ENCODE data around the gene DCUN1D4.

DNA sequence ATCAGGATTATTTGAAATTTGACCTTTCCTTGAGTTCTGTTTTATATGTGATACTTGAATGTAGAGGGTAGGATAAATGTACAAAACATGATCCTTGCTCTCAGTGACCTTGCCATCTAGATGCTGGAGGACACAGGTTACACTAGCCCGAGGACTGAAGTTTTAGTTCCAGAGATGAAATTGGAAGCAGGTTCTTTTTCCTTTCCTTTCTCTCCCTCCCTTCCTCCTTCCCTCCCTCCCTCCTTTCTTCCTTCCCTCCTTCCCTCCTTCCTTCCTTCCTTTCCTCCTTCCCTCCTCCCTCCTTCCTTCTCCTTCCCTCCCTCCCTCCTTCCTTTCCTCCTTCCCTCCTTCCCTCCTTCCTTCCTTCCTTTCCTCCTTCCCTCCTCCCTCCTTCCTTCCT lies 122.9 kb downstream of the DCUN1D4 start:
- no peak for TF ChIP-seq FOXJ3 (CRISPR knock-in tag; IDR thresholded peaks at IDR 0.05; ENCODE audit: borderline replicate concordance)
- TF ChIP-seq, protein P1, sequence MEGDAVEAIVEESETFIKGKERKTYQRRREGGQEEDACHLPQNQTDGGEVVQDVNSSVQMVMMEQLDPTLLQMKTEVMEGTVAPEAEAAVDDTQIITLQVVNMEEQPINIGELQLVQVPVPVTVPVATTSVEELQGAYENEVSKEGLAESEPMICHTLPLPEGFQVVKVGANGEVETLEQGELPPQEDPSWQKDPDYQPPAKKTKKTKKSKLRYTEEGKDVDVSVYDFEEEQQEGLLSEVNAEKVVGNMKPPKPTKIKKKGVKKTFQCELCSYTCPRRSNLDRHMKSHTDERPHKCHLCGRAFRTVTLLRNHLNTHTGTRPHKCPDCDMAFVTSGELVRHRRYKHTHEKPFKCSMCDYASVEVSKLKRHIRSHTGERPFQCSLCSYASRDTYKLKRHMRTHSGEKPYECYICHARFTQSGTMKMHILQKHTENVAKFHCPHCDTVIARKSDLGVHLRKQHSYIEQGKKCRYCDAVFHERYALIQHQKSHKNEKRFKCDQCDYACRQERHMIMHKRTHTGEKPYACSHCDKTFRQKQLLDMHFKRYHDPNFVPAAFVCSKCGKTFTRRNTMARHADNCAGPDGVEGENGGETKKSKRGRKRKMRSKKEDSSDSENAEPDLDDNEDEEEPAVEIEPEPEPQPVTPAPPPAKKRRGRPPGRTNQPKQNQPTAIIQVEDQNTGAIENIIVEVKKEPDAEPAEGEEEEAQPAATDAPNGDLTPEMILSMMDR (IDR thresholded peaks at IDR 0.05): no peak
- no peak for TF ChIP-seq NFYB (CRISPR knock-in tag; conservative IDR thresholded peaks at IDR 0.05; ENCODE audit: low read depth)
- TF ChIP-seq SP1 (CRISPR knock-in tag; conservative IDR thresholded peaks at IDR 0.05): no peak
- TF ChIP-seq MYBL2 (CRISPR knock-in tag; IDR thresholded peaks at IDR 0.05): no peak

All from WTC11 (cell line).